ENCODE measurements around the gene KIRREL1.
"Not testable (repeated sequence)": the region's sequence is repeated elsewhere in the genome, so short reads cannot be mapped to it uniquely, and the experiment has no call there.

Gene KIRREL1

DNA sequence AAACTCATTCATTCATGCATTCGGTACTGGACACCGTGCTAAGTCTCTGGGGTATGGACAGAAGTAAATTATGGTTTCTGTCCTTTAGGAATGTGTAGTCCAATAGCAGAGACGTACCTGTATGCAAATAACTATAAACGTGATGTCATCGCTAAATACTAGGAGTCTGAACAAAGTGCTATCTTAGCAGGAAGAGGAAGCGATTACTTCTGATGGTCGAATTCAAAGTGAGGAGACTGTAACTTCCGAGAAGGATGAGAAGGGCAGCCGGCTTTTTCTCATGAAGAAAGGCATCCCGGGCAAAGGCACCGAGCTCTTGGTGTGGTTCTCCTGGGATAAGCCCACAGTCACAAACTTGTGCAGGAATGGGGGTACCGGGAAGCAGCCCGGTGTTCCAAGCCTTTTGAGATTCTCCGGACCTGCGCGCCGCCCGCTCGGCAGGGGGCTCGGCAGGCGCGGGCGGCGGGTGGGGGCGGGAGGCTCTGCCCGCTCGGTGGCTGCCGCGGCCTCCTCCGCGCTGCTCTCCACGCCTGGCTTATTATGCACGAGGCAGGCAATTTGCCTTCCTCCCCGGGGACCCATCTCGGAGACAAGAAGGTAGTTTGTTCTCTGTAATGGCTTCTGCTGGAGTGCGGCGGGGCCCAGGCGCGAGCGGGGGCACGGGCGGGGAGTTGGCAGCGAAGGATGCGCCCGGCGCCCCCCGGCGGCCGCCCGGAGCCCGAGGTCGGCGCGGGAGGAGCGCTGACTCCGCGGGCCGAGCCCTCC is 119.7 kb downstream of the KIRREL1 start:
- DNase-seq = no peak

DNA sequence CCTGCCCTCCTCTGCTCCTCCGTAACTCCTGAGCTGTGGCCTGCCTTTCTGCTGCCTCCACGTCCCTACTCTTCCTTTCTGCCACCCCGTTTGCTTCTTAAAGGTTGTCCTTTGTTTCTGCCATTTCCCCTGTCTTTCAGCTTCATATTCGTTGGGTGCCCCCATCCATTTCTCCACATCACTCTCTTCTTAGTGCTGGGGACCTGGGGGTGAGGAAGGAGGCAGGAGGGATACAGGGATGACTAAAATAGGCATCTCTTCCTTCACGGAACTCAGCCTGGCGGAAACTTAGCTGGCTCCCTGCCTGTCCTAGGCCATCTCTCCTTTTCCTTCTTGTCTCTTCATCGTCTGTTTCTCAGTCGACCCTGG is 120.3 kb downstream of the KIRREL1 start:
- DNase-seq = no peak

DNA sequence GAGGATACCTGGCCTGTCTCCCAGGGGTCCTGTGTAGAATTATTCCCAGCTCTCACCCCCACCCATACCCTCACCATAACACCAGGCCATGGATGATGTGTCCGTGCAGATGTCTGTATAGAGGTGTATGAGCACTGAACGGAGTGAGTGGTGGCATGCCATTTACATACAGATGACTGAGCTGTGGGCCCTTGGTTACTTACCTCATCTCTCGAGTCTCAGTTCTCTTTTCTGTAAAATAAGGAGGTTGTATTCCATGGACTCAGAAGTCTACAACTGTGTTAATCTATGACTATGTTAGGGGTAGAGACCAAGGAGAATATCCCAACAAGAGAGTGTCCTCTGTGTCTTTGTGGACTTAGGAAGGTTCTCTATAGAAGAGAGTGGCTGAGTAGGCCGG is 121.7 kb downstream of the KIRREL1 start:
- DNase-seq = no peak

DNA sequence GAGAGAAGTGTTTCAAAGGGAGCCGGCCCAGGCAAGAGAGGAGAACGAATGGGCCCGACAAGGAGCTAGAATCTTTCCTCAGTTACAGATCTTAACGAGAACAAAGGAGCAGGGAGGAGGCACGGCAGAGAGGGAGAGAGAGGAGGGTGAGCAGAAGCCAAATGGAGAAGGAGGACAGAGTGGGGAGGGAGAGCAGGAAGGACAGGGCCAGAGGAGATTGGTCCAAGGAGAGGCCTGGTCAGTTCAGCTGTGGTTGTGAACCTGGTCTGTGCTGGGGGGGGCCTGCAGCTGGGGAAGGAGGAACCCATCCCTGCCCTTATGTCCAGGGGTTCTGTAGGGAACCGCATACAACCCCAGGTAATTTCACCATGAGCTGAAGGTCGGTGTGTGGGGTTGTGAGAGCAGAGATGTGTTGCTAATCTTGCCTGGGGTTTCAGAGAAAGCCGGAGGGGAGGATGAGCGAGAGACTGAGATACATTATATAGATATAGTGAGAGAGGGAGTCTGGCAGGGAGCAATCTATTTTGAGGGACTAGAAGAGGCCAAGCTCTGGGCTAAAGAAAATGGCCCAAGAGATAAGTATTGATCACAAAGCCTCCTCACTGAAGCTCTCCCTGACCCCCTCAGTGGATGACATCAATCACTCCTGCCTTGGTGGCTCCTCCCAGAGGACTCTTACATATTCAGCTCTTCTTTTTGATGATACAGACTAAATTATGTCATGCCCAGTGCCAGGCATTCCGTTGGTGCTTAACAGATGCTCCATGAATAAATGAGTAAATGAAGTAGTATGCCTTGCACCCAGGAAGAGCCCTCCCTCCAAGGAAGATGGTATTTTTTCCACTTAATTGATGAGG is 123.1 kb downstream of the KIRREL1 start:
- DNase-seq = no peak

DNA sequence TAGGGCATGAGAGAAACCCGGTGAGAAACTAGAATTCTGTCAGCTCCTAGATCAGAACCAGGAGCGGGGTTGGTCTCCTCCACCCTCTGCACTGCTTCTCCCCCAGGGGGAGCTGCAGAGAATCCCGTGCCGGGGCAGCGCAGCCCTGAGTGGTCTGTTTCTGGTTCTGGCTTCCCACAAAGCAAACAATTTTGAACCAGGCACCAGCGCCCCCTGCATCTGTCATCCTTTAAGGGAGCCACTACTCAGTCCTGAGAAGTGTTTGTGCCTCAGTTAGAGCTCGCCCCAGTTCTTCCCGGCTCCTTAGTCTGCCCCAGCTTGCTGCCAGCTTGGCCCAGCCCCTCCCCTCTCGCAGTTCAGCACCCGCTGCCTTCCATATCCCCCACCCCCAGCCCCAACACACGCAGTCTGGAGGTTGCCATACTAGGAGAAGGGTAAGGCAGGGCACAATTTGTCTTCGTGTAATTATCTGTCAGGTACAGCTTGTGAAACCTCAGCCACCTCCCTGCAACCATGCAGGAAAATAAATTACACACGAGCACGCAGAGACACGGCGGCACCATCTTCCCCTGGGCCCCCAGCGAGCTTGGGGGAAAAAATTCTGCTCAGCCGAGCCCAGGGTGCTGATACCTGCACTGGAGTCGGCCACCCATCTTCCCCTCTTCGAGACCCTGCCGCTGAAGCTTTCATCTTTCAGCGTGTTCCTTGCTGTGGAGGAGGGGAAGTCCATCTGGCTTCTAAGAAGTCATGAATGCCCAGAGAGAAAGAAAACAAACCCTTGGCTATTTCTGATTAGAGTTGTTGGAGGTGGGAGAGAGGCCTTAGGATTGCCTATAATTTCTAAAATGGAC is 124.6 kb downstream of the KIRREL1 start:
- DNase-seq = no peak

DNA sequence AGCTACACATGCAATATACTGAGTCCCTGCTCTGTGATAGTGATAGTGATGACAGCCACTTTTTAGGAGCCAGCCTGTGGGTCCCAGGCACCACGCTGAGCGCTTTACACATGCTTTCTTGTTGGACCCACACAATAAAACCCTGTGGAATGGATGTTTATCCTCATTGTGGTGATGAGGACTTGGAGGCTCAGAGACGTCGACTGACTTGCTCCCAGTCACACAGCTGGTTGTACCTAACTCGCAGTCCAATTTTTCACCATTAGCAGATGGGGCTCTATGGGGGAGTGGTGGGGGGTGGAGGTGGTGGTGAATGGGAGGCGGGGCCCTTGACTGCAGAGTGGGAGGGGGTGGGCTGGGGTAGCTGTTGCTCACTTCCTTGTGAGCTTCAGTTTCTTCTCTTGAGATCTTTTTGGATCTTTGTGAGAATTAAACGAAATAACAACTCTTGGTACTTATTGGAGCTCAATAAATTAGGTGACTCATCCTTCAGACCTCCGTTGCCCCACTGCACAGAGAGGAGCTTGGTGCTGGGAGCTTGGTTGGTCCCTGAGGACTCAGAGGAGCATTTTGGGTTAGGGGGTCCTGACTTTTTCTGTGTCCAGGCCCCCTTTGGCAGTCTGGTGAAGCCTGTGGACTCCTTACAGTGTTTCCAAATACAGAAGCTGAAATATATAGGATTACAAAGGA is 125.4 kb downstream of the KIRREL1 start:
- no peak for DNase-seq

DNA sequence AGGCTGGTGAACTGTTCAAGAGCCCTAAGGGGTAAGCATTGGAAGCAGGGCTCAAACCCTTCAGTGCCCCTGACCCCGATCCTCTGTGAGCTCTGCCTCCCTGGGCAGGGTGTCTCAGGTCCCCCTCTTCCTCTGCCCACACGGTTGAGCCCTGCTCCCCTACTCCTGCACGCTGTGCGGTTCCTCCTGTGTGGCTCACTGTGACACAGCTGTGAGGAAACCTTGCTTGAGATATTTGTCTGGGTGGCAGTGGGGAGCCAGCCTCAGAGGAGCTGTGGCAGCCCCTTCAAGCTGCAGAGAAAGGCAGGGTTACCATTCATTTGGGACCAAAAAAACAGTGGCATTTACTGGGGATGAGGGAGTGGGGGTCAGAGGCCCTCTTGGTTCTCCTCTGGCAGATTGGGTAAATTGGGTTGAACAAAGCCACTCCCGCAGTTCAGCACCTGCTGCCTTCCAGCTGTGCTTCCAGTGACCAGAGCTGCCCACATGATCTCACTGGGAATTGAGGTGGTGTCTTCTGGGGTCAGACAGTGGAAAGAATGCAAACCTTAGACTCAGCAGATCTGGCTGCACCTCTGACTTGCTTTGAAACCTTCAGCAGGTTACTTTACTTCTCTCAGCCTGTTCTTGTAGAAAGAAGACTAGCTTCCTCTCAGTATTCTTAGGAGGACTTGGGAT is 126.7 kb downstream of the KIRREL1 start:
- DNase-seq = no peak

DNA sequence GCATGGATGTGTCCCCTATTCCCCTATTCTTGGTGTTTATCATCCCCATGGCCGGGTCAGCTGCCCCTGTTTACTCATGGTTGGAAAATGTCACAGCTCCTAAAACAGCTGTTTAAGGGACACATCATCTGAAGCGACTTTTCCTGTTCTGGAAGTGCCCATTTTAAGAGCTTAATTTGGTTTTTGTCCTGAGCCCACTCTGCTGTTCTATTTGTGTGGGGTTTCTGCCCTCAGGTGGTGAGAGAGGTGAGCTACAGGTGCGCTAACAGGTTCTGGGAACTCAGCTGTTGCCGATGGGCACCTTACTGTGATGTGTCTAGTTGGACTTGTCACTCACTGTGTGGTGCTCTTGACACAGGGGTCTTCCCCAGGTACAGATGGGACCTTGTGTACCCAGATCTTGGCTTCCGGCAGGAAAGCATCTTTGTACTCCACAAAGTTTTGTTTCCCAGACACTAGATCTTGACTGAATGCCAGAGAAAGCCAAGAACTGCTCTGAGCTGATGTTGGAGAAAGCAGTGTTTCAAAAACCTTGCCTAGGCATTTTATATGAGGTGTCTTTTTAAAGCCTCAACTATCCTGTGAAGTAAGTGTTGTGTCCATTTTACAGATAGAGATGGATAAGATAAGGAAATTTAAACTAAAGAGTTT is 128.3 kb downstream of the KIRREL1 start:
- peak; percentile 15 to 36 for DNase-seq

DNA sequence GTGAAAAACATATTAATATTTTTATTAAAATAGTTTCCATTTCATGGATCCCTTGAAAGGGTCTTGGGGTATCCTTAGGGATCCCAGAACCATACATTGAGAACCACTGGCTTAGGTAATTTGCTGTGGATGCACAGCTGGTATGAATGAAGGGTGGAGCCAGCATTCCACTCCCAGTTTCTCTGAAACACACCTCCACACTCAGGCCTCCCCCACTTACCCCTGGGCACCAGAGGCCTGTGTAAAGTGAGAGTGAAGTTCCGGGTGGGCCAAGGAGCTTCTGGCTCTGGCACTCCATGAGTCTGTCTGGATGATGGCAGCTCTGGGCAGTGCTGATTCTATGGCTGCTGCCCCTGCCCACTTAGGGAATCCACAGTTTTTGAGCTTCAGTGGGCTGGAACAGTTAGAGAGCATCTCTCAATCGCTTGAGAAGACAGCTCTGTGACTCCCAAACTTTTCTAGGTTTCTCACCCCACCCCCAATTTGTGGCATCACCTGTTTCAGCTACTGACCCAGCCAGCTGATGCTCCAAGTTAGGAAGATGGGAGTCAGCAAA is 129.5 kb downstream of the KIRREL1 start:
- no peak for DNase-seq

DNA sequence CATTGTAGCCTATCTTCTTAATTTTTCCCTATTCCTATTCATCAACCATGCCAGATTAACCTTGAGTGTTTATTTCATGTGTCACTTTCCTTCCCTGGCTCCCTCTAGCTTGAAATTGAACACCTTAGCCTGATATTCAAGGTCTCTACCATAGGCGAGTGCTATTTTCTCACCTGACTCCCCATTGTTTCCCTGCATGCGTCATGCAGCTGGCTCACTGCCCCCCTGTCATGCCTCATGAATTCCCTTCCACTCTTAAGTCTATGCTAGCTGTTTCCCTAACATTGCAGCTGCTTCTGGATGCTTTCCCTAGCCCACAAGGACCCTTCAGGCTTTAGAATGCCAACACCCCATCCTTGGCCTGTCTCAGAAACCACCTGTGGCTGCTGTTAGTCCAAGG is 130.6 kb downstream of the KIRREL1 start:
- DNase-seq = no peak

DNA sequence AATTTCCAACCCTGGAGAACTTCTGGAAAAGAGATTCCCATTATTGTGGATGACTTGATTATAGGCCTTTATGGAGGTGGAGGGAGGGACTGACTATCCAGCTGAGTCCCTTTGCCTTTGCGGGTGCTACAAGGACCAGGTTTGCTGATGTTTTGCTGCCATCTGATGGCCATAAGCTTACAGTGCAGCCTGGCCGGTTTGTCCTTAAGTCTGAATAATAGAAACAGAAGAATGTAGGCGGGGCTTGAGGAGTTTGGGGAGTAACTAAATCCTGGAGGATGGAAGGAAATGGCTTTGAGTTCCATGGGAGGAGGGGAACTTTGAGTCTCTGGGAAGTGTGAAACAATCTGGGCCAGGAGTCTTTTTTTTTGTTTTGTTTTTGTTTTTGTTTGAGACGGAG is 131.6 kb downstream of the KIRREL1 start:
- peak; percentile 73 to 79 for DNase-seq

DNA sequence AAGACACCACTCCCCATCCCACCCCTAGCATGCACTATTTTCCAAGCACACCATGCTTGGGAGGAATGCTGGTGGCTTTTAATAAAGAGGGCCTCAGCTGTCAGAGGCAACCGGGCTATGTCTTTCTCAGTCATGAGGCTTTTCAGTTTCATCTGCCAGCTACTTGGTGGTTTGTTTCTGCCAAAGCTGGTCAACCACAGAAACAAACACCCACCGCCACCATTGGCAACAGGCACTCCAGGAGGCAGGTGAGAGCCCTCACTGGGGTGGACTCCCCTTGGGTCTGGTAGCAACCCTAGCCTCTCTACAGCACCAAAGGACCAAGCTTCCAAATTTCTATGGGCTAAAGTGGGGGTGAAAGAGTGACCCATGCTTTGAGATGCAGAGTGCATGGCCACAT is 133.0 kb downstream of the KIRREL1 start:
- no peak for DNase-seq

DNA sequence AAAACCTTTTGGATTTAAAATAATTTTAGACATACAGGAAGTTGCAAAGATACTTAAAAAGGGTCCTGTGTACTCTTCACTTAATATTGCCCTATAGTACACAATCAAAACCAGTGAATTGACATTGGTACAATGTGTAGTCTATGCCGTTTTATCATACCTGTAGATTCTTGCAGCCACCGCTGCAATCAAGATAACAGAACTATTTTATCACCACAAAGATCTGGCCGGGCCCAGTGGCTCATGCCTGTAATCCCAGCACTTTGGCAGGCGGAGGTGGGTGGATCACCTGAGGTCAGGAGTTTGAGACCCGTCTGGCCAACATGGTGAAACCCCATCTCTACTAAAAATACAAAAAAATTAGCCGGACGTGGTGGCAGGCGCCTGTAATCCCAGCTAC is 135.1 kb downstream of the KIRREL1 start:
- not testable (repeated sequence) for DNase-seq

DNA sequence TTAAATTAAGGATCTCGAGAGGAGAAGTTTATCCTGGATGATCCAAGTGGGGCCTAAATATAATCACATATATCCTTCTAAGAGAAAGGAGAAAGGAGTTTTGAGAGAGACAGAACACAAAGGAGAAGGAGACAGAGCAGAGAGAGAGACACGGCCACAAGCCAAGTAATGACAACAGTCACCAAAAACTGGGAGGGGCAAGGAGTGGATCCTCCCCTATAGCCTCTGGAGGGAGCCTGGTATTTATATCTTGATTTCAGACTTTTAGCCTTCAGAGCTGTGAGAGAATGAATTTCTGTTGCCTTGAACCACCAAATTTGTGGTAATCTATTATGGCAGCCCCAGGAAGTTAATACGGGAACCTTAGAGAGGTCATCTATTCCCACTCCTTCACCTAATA is 137.8 kb downstream of the KIRREL1 start:
- DNase-seq = no peak

DNA sequence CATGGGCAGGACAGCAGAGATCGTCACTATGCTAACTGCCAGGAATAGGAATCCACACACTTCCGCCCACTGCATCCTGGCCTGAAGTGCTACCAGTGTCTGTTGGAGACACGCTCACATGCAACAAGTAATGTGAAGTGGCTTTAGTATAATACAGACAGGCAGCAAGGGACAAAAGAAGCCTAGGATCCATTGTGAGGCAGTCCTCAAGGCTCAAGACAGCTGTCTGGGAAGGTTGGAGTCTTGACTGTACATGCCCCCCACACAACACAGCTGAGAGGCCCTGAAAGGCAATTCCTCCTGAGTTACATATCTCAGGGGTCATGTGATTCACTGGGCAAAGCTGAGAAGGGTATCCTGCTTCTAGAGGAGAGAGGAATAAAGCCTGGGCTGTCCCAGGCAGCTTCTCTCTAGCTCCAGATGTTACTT is 147.3 kb downstream of the KIRREL1 start:
- no peak for DNase-seq

DNA sequence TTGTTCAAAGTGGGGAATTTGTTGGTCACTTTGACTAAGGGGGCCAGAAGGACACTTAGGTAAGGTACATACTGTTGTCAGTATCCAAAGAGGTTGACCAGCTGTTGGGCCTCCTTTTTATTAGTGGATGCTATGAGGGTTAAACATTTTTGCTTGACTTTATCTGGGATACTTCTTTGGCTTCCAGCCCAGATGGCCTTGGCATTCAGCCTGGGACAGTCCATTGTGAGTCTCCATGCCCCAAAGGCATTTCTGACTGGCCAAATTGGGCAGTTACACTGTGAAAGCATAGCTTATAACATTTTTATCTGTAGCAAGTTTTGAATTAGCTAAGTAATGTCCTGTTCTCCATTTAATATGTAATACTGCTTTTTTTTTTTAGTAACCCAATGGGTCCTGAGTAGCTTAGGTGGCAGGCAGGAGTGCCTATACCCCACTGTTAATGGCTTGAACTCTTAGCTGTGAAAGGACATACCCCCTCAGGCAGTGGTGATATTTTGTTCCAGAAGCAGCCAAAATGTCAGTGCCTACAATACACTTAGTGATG is 151.8 kb downstream of the KIRREL1 start:
- DNase-seq = no peak

DNA sequence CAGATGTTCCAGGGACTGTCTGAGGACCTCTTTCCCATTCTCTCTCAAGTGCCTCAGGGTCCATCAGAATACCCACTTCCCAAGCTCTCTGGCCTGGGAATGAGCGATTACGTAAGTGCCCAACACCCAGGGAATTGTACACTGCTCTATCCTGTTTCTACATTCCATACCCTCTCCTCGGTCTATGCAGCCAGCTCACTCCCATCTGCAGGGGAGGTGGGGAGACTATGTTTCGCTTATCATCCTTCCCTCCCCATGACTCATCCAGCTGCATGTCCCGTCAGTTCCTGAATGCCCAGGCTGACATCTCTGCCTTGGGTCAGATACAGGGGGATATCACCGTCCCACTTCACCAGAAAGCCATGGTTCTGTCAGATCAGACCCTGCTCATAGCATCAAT is 152.7 kb downstream of the KIRREL1 start:
- DNase-seq = no peak

DNA sequence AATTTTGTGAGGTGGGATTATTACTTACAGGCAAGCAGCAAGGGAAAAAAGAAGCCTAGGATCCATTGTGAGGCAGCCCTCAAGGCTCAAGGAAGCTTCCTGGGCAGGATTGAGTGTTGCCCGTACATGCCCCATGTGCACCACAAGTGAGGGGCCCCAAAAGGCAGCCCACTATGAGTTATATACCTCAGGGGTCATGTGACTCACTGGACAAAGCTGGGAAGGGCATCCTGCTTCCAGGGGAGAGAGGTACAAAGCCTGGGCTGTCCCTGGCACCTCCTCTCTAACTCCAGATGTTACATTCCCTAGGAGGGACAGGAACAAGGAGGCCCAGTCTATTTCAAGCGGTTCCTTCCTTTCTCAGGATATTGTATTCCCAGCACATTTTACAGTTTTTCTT is 153.3 kb downstream of the KIRREL1 start:
- DNase-seq = no peak

DNA sequence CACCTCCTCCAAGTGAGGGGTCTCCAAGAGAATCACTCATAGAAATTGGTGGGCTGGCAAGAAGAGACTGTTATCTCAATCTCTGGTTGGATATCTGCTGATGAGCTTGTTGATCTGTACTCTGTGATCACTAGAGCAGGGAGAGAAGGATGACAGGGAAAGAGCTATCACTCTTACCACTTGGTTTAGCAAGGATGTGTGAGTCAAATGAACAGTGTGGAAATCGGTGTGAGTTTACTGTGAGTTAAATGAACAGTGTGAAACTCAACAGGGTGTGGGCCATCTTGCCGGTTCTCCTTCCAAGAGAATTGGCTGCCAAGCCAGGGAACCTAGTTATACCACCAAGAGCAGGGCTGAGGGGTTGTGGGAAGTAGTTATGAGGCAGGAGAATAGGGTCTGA is 154.0 kb downstream of the KIRREL1 start:
- no peak for DNase-seq

DNA sequence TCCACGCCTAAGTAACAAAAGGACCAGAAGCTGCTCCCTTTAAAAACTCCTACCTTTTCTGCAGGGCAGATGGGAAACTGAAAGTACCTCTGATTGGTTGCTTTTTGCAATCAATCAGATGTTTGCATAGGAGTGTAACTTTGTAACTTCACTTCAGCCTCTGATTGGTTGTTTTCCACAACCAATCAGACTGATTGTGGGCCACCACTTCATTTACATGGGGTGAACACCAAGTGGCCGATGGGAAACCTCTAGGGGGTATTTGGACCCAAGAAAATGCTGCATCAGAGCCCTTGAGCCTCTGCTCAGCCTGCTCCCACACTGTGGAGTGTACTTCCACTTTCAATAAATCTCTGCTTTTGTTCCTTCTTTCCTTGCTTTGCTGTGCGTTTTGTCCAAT is 154.4 kb downstream of the KIRREL1 start:
- DNase-seq = no peak

DNA sequence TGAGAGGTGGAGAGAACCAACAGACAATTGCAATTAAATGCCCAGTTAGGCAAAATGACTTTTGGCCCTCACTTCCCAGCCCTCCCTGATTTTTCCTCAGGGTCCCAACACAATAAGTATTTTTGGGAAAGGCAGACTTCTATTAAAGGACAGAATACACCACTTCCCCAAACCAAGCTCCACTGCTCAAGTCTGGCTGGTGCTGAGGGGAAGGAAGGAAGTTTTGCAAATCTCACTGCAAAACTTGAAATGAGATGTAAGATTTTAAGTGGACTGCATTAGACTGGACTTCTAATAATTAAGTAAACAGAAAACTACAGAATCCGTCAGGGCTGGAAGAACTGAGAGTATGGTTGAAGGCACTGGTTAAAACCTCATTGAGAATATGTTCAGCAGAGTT is 155.0 kb downstream of the KIRREL1 start:
- DNase-seq = no peak
